PFSK-1 (cell line): Measurements from ENCODE around the gene GPRIN2.

Source experiments
- POLR2AphosphoS5 ChIP-seq: IDR thresholded peaks from 2 replicates; pipeline ENCODE4 v1.6.1; 2012; ENCODE audit warnings: low read depth, mild to moderate bottlenecking, control low read depth, low read length, moderate library complexity
- REST ChIP-seq, 2 experiments: IDR thresholded peaks; 2 replicates each; pipeline versions ENCODE4 v1.6.1 to v1.8.0; 2011 to 2012; ENCODE audit warnings: low read depth in 2 of 2, low read length in 2 of 2, control low read depth in 1 of 2, inconsistent platforms in 1 of 2, mild to moderate bottlenecking in 1 of 2, moderate library complexity in 1 of 2; ENCODE audit not compliant: insufficient read depth in 1 of 2

- no peak for TF ChIP-seq POLR2AphosphoS5
- TF ChIP-seq REST (IDR thresholded peaks at IDR 0.05; ENCODE audit: insufficient read depth in 1 of 2, low read depth in 2 of 2, low read length in 2 of 2), result no peak
These were observed 28.2 kb downstream of the GPRIN2 start for GRCh38 chr10:46528171-46528671.
